ENCODE results near the gene LRFN5. TPM values are rescaled to one million over a fixed set of nuclear protein-coding genes. Genes with fewer than 3 reads are reported as not detected.
"Not testable (repeated sequence)": the region's sequence is repeated elsewhere in the genome, so short reads cannot be mapped to it uniquely, and the experiment has no call there.

LRFN5 gene
- polyA plus RNA-seq, 3 donors: not detected

- Histone ChIP-seq H2AFZ (ENCODE audit: insufficient read depth, low read depth, low read length, poor library complexity, severe bottlenecking) (no peak overlapping the region), H3K9ac (ENCODE audit: insufficient read depth, low read length, poor library complexity, severe bottlenecking) (no peak overlapping the region), H3K79me2 (ENCODE audit: insufficient read depth, low read length) (no peaks in the 10 kb centered on the region), H3K4me3 (replicated peaks in 1 of 3; ENCODE audit: low read depth in 2 of 3, low read length in 3 of 3) (no peak overlapping the region), H3K36me3 (replicated peaks in 1 of 2; ENCODE audit: control insufficient read depth in 1 of 2, insufficient read depth in 2 of 2, low read length in 2 of 2) (no peaks in the 10 kb centered on the region), H3K27ac (ENCODE audit: low read depth in 1 of 2, low read length in 2 of 2) (no peak overlapping the region), H3K27me3 (ENCODE audit: control insufficient read depth in 2 of 2, insufficient read depth in 2 of 2, low read length in 2 of 2) (no peaks in the 10 kb centered on the region), H4K20me1 (ENCODE audit: insufficient read depth, low read length) (no peaks in the 10 kb centered on the region), H3K4me1 (ENCODE audit: control insufficient read depth in 1 of 2, insufficient read depth in 2 of 2, low read length in 2 of 2) (no peaks in the 10 kb centered on the region), H3K4me2 (replicated peaks; ENCODE audit: extremely low read depth, low read length, poor library complexity, severe bottlenecking) (no peak overlapping the region), H3K9me3 (replicated peaks in 1 of 2; ENCODE audit: control insufficient read depth in 1 of 2, insufficient read depth in 1 of 2, low read length in 2 of 2) (no peaks in the 10 kb centered on the region)
- Mint-ChIP-seq H3K36me3 (no peaks in the 10 kb centered on the region), H3K4me1 (no peaks in the 10 kb centered on the region), H3K27me3 (ENCODE audit: low read depth in 3 of 3) (peaks cover 0 to 1% (median 1%) of the 10 kb centered on the region in 3 donors), H3K9me3 (peaks cover 0 to 5% (median 2%) of the 10 kb centered on the region in 7 donors), H3K27ac (no peak overlapping the region), H3K4me3 (no peak overlapping the region)
- DNase-seq: no peak
- TF ChIP-seq, protein P1, sequence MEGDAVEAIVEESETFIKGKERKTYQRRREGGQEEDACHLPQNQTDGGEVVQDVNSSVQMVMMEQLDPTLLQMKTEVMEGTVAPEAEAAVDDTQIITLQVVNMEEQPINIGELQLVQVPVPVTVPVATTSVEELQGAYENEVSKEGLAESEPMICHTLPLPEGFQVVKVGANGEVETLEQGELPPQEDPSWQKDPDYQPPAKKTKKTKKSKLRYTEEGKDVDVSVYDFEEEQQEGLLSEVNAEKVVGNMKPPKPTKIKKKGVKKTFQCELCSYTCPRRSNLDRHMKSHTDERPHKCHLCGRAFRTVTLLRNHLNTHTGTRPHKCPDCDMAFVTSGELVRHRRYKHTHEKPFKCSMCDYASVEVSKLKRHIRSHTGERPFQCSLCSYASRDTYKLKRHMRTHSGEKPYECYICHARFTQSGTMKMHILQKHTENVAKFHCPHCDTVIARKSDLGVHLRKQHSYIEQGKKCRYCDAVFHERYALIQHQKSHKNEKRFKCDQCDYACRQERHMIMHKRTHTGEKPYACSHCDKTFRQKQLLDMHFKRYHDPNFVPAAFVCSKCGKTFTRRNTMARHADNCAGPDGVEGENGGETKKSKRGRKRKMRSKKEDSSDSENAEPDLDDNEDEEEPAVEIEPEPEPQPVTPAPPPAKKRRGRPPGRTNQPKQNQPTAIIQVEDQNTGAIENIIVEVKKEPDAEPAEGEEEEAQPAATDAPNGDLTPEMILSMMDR (IDR thresholded peaks at IDR 0.05): no peak
- no CpG with 5 or more reads among the region's 2 CpGs for WGBS (ENCODE audit: insufficient coverage)
- intact Hi-C loops (cut with micrococcal nuclease): no loop called here
Observed at GRCh38 chr14:41743140-41743539, 136.5 kb downstream of the LRFN5 start.

DNA sequence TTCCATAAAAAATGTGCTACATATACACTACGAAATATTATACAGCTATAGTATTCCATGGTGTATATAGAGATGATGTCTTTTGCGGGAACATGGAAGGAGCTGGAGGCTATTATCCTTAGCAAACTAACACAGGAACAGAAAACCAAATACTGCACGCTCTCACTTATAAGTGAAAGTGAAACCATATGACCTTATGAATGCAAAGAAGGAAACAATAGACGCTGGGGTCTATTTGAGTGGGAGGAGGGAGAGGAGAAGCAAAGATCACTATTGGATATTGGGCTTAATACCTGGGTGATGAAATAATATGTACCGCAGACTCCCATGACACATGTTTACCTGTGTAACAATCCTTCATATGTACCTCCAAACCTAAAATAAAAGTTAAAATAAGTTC, 142.8 kb downstream of the LRFN5 start:
- no peak for DNase-seq
- H3K4me1 ChIP-seq (ENCODE audit: control insufficient read depth in 1 of 2, insufficient read depth in 2 of 2, low read length in 2 of 2): no peaks in the 10 kb centered on the region
- Mint-ChIP-seq H3K4me1 (peaks cover 3% of the 10 kb centered on the region), H3K4me3 (peak overlapping the region; percentile 21 to 72), H3K27me3 (ENCODE audit: low read depth in 3 of 3) (peaks cover 0 to 1% (median 1%) of the 10 kb centered on the region in 3 donors), H3K9me3 (peaks cover 0 to 4% (median 3%) of the 10 kb centered on the region in 7 donors), H3K36me3 (no peaks in the 10 kb centered on the region), H3K27ac (peak overlapping the region in 1 of 7 donors; percentile 13)
- TF ChIP-seq, protein P1 (IDR thresholded peaks at IDR 0.05): no peak
- no peaks in the 10 kb centered on the region for H3K79me2 ChIP-seq (ENCODE audit: insufficient read depth, low read length)
- H3K27ac ChIP-seq (ENCODE audit: low read depth in 1 of 2, low read length in 2 of 2): no peak overlapping the region
- H3K4me2 ChIP-seq (replicated peaks; ENCODE audit: extremely low read depth, low read length, poor library complexity, severe bottlenecking): peak overlapping the region; percentile 49
- peak overlapping the region; percentile 43 for H2AFZ ChIP-seq (ENCODE audit: insufficient read depth, low read depth, low read length, poor library complexity, severe bottlenecking)
- no CpG with 5 or more reads among the region's 5 CpGs for WGBS (ENCODE audit: insufficient coverage)
- no peaks in the 10 kb centered on the region for H3K9me3 ChIP-seq (replicated peaks in 1 of 2; ENCODE audit: control insufficient read depth in 1 of 2, insufficient read depth in 1 of 2, low read length in 2 of 2)
- H3K36me3 ChIP-seq (replicated peaks in 1 of 2; ENCODE audit: control insufficient read depth in 1 of 2, insufficient read depth in 2 of 2, low read length in 2 of 2): no peaks in the 10 kb centered on the region
- peak overlapping the region in 1 of 3 experiments; percentile 40 for H3K4me3 ChIP-seq (replicated peaks in 1 of 3; ENCODE audit: low read depth in 2 of 3, low read length in 3 of 3)
- H3K27me3 ChIP-seq (ENCODE audit: control insufficient read depth in 2 of 2, insufficient read depth in 2 of 2, low read length in 2 of 2): no peaks in the 10 kb centered on the region
- no peaks in the 10 kb centered on the region for H4K20me1 ChIP-seq (ENCODE audit: insufficient read depth, low read length)
- intact Hi-C loops (cut with micrococcal nuclease): no loop called here
- no peak overlapping the region for H3K9ac ChIP-seq (ENCODE audit: insufficient read depth, low read length, poor library complexity, severe bottlenecking)

- DNase-seq; H4K20me1 ChIP-seq (ENCODE audit: insufficient read depth, low read length); H3K27ac ChIP-seq (ENCODE audit: low read depth in 1 of 2, low read length in 2 of 2); H3K9ac ChIP-seq (ENCODE audit: insufficient read depth, low read length, poor library complexity, severe bottlenecking); H3K27me3 ChIP-seq (ENCODE audit: control insufficient read depth in 2 of 2, insufficient read depth in 2 of 2, low read length in 2 of 2); H3K27me3 Mint-ChIP-seq (ENCODE audit: low read depth in 3 of 3); H3K9me3 Mint-ChIP-seq; H3K36me3 ChIP-seq (replicated peaks in 1 of 2; ENCODE audit: control insufficient read depth in 1 of 2, insufficient read depth in 2 of 2, low read length in 2 of 2); H3K4me3 Mint-ChIP-seq; H3K79me2 ChIP-seq (ENCODE audit: insufficient read depth, low read length); H3K9me3 ChIP-seq (replicated peaks in 1 of 2; ENCODE audit: control insufficient read depth in 1 of 2, insufficient read depth in 1 of 2, low read length in 2 of 2); H3K27ac Mint-ChIP-seq; H3K4me1 Mint-ChIP-seq; intact Hi-C loops (cut with micrococcal nuclease); H3K4me1 ChIP-seq (ENCODE audit: control insufficient read depth in 1 of 2, insufficient read depth in 2 of 2, low read length in 2 of 2); H3K4me2 ChIP-seq (replicated peaks; ENCODE audit: extremely low read depth, low read length, poor library complexity, severe bottlenecking); H3K4me3 ChIP-seq (replicated peaks in 1 of 3; ENCODE audit: low read depth in 2 of 3, low read length in 3 of 3); H2AFZ ChIP-seq (ENCODE audit: insufficient read depth, low read depth, low read length, poor library complexity, severe bottlenecking); H3K36me3 Mint-ChIP-seq: not testable (repeated sequence)
- WGBS (ENCODE audit: insufficient coverage): 46% methylated on average over 3 of the region's 4 CpGs
Observed at GRCh38 chr14:41750575-41750974, 143.9 kb downstream of the LRFN5 start.
